ENCODE results near the gene BZW1. TPM values are rescaled to one million over a fixed set of nuclear protein-coding genes. Genes with fewer than 3 reads are reported as not detected.

The BZW1 gene
- total and polyA plus RNA-seq, 2 experiments from 2014 or later = 118 to 323 TPM

DNA sequence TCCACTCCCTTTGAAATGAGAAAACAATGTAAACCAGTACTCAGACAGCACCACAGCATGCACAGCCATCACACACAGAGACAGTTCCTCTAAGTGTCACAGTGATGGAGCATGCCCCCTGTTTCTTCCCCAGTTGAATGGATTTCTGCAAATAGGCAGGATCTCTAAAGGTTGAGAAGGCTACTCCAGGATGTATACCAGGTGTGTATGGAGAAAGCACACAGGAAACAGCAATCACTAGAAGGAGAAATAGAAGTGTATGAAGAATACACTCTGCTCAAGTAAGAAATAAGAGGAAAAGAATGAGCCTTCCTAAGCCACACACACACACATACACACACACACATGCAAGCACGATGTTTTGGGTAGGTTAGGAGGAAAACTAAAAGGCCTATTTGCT is 38.6 kb upstream of the BZW1 start:
- peaks cover 2% of the 10 kb centered on the region for H3K27me3 Mint-ChIP-seq (ENCODE audit: insufficient read depth, low read depth, poor library complexity)
- Histone ChIP-seq H3K36me3 (ENCODE audit: insufficient read depth) (no peaks in the 10 kb centered on the region), H3K79me2 (replicated peaks; ENCODE audit: insufficient read depth) (no peaks in the 10 kb centered on the region), H3K4me1 (ENCODE audit: insufficient read depth) (no peaks in the 10 kb centered on the region), H3K9me2 (ENCODE audit: insufficient read depth) (no peaks in the 10 kb centered on the region), H3K4me3 (no peak overlapping the region), H3K27me3 (ENCODE audit: insufficient read depth) (no peaks in the 10 kb centered on the region), H3K27ac (ENCODE audit: low read depth) (no peak overlapping the region), H4K20me1 (replicated peaks; ENCODE audit: insufficient read depth) (no peaks in the 10 kb centered on the region), H3F3A (replicated peaks; ENCODE audit: low read depth) (no peaks in the 10 kb centered on the region), H3K4me2 (no peak overlapping the region), H2AFZ (0 out of 2 replicates have a peak overlapping the region, but pooled peaks have one; percentile 47)
- H3K4me1 Mint-ChIP-seq = peaks cover 15% of the 10 kb centered on the region
- no peaks in the 10 kb centered on the region; the same call in 2 of the 3 replicates for H3K36me3 Mint-ChIP-seq (ENCODE audit: low read depth)
- DNase-seq (ENCODE audit: low spot score) (no peak), ATAC-seq (no peak)
- TF ChIP-seq EZH2phosphoT487 (IDR thresholded peaks at IDR 0.05; ENCODE audit: unreplicated experiment) (no peak), ZNF331 (CRISPR knock-in tag; IDR thresholded peaks at IDR 0.05; ENCODE audit: low read depth) (no peak), NANOG (IDR thresholded peaks at IDR 0.05; ENCODE audit: borderline replicate concordance) (no peak), ZNF114 (CRISPR knock-in tag; IDR thresholded peaks at IDR 0.05) (no peak), EZH2 (IDR thresholded peaks at IDR 0.05; ENCODE audit: low read depth, unreplicated experiment) (no peak), STAT1 (IDR thresholded peaks at IDR 0.05; ENCODE audit: unreplicated experiment) (no peak), JUNB (IDR thresholded peaks at IDR 0.05; ENCODE audit: unreplicated experiment) (no peak), CREB1 (CRISPR knock-in tag; IDR thresholded peaks at IDR 0.05; ENCODE audit: low read depth) (no peak)
- TF ChIP-seq, protein P1, sequence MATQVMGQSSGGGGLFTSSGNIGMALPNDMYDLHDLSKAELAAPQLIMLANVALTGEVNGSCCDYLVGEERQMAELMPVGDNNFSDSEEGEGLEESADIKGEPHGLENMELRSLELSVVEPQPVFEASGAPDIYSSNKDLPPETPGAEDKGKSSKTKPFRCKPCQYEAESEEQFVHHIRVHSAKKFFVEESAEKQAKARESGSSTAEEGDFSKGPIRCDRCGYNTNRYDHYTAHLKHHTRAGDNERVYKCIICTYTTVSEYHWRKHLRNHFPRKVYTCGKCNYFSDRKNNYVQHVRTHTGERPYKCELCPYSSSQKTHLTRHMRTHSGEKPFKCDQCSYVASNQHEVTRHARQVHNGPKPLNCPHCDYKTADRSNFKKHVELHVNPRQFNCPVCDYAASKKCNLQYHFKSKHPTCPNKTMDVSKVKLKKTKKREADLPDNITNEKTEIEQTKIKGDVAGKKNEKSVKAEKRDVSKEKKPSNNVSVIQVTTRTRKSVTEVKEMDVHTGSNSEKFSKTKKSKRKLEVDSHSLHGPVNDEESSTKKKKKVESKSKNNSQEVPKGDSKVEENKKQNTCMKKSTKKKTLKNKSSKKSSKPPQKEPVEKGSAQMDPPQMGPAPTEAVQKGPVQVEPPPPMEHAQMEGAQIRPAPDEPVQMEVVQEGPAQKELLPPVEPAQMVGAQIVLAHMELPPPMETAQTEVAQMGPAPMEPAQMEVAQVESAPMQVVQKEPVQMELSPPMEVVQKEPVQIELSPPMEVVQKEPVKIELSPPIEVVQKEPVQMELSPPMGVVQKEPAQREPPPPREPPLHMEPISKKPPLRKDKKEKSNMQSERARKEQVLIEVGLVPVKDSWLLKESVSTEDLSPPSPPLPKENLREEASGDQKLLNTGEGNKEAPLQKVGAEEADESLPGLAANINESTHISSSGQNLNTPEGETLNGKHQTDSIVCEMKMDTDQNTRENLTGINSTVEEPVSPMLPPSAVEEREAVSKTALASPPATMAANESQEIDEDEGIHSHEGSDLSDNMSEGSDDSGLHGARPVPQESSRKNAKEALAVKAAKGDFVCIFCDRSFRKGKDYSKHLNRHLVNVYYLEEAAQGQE (IDR thresholded peaks at IDR 0.05; ENCODE audit: unreplicated experiment) = no peak
- TF ChIP-seq, protein P2, sequence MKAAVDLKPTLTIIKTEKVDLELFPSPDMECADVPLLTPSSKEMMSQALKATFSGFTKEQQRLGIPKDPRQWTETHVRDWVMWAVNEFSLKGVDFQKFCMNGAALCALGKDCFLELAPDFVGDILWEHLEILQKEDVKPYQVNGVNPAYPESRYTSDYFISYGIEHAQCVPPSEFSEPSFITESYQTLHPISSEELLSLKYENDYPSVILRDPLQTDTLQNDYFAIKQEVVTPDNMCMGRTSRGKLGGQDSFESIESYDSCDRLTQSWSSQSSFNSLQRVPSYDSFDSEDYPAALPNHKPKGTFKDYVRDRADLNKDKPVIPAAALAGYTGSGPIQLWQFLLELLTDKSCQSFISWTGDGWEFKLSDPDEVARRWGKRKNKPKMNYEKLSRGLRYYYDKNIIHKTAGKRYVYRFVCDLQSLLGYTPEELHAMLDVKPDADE (IDR thresholded peaks at IDR 0.05) = no peak
- TF ChIP-seq, protein P3, sequence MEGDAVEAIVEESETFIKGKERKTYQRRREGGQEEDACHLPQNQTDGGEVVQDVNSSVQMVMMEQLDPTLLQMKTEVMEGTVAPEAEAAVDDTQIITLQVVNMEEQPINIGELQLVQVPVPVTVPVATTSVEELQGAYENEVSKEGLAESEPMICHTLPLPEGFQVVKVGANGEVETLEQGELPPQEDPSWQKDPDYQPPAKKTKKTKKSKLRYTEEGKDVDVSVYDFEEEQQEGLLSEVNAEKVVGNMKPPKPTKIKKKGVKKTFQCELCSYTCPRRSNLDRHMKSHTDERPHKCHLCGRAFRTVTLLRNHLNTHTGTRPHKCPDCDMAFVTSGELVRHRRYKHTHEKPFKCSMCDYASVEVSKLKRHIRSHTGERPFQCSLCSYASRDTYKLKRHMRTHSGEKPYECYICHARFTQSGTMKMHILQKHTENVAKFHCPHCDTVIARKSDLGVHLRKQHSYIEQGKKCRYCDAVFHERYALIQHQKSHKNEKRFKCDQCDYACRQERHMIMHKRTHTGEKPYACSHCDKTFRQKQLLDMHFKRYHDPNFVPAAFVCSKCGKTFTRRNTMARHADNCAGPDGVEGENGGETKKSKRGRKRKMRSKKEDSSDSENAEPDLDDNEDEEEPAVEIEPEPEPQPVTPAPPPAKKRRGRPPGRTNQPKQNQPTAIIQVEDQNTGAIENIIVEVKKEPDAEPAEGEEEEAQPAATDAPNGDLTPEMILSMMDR (conservative IDR thresholded peaks at IDR 0.05; ENCODE audit: low read depth in 2 of 2) = no peak
- TF ChIP-seq, protein P4, sequence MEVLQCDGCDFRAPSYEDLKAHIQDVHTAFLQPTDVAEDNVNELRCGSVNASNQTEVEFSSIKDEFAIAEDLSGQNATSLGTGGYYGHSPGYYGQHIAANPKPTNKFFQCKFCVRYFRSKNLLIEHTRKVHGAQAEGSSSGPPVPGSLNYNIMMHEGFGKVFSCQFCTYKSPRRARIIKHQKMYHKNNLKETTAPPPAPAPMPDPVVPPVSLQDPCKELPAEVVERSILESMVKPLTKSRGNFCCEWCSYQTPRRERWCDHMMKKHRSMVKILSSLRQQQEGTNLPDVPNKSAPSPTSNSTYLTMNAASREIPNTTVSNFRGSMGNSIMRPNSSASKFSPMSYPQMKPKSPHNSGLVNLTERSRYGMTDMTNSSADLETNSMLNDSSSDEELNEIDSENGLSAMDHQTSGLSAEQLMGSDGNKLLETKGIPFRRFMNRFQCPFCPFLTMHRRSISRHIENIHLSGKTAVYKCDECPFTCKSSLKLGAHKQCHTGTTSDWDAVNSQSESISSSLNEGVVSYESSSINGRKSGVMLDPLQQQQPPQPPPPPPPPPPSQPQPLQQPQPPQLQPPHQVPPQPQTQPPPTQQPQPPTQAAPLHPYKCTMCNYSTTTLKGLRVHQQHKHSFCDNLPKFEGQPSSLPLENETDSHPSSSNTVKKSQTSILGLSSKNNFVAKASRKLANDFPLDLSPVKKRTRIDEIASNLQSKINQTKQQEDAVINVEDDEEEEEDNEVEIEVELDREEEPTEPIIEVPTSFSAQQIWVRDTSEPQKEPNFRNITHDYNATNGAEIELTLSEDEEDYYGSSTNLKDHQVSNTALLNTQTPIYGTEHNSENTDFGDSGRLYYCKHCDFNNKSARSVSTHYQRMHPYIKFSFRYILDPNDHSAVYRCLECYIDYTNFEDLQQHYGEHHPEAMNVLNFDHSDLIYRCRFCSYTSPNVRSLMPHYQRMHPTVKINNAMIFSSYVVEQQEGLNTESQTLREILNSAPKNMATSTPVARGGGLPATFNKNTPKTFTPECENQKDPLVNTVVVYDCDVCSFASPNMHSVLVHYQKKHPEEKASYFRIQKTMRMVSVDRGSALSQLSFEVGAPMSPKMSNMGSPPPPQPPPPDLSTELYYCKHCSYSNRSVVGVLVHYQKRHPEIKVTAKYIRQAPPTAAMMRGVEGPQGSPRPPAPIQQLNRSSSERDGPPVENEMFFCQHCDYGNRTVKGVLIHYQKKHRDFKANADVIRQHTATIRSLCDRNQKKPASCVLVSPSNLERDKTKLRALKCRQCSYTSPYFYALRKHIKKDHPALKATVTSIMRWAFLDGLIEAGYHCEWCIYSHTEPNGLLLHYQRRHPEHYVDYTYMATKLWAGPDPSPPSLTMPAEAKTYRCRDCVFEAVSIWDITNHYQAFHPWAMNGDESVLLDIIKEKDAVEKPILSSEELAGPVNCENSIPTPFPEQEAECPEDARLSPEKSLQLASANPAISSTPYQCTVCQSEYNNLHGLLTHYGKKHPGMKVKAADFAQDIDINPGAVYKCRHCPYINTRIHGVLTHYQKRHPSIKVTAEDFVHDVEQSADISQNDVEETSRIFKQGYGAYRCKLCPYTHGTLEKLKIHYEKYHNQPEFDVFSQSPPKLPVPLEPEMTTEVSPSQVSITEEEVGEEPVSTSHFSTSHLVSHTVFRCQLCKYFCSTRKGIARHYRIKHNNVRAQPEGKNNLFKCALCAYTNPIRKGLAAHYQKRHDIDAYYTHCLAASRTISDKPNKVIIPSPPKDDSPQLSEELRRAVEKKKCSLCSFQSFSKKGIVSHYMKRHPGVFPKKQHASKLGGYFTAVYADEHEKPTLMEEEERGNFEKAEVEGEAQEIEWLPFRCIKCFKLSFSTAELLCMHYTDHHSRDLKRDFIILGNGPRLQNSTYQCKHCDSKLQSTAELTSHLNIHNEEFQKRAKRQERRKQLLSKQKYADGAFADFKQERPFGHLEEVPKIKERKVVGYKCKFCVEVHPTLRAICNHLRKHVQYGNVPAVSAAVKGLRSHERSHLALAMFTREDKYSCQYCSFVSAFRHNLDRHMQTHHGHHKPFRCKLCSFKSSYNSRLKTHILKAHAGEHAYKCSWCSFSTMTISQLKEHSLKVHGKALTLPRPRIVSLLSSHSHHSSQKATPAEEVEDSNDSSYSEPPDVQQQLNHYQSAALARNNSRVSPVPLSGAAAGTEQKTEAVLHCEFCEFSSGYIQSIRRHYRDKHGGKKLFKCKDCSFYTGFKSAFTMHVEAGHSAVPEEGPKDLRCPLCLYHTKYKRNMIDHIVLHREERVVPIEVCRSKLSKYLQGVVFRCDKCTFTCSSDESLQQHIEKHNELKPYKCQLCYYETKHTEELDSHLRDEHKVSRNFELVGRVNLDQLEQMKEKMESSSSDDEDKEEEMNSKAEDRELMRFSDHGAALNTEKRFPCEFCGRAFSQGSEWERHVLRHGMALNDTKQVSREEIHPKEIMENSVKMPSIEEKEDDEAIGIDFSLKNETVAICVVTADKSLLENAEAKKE (CRISPR knock-in tag; IDR thresholded peaks at IDR 0.05) = no peak
- no peak overlapping the region for H3K27ac Mint-ChIP-seq
- peaks cover 3% of the 10 kb centered on the region; the same call in 2 of the 3 replicates for H3K9me3 Mint-ChIP-seq
- H3K4me3 Mint-ChIP-seq = no peak overlapping the region

Measured in GM23338 (cell line).